IPS DF 4.7 (cell line): Measurements from ENCODE around the gene KLK3.
"Not testable (repeated sequence)": the region's sequence is repeated elsewhere in the genome, so short reads cannot be mapped to it uniquely, and the experiment has no call there.

Experiments used
- DNase-seq: peaks from one replicate; pipeline ENCODE4 v3.0.0-alpha.2; 2013; ENCODE audit warnings: low spot score; ENCODE audit errors: extremely low read depth

KLK3 gene

GRCh38 chr19:50854636-50855410 is at the start of gene KLK3:
Gene KLK3, plus strand, starts transcription at chr19:50854915. Its CDS starts 41 bp downstream, at chr19:50854956.
- DNase-seq, result no peak

DNA sequence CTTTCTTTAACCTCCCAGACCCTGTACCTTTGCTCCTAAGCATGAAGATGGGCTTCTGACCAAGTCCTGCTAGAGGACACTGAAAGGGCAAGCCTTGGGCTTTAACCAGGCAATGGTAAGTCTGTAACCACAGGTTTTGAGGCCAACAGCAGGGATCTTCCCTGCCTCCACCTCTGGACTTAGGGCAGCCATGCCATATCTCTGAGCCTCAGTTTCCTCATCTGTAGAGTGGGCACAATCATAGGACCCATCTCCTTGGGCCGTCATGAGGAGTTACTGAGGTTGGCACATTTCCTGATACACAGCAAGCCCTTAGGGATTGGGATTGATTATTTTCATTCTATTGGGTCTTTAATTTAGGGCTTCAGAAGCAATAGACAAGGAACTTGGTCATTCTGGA is 45.9 kb upstream of the KLK3 start:
- DNase-seq, result no peak

DNA sequence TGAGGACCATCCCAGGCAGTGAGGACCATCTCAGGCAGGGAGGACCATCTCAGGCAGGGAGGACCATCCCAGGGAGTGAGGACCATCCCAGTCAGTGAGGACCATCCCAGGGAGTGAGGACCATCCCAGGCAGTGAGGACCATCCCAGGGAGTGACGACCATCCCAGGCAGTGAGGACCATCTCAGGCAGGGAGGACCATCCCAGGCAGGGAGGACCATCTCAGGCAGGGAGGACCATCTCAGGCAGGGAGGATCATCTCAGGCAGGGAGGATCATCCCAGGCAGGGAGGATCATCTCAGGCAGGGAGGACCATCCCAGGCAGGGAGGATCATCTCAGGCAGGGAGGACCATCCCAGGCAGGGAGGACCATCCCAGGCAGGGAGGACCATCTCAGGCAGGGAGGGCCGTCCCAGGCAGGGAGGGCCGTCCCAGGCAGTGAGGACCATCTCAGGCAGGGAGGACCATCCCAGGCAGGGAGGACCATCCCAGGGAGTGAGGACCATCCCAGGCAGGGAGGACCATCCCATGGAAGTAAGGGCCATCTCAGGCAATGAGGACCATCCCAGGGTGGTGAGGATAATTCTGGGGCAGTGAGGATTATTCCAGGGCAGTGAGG is 43.0 kb upstream of the KLK3 start:
- DNase-seq, result not testable (repeated sequence)

- DNase-seq, result no peak
These were observed 42.2 kb upstream of the KLK3 start for GRCh38 chr19:50812474-50812873.

DNA sequence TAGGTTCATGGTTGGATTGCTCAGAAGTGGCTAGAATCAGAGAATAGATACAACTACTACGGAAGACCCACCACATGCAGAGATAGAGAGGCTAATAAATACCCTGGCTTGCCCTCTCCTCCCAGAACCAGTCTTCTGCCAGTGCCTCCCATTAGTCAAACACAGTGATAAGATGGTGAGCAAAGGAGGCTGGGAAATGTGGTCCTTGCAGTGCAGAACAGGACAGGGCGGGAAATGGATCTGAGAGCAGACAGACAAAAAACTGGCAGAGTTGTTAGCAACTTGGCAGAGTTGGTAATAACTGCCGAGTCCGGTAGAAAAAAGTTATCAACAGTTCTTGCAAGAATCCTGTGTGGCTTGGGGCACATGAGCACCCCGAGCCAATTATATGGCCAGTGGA is 39.8 kb upstream of the KLK3 start:
- DNase-seq, result no peak

- no peak for DNase-seq
These were observed 39.3 kb upstream of the KLK3 start for GRCh38 chr19:50815439-50815838.

DNA sequence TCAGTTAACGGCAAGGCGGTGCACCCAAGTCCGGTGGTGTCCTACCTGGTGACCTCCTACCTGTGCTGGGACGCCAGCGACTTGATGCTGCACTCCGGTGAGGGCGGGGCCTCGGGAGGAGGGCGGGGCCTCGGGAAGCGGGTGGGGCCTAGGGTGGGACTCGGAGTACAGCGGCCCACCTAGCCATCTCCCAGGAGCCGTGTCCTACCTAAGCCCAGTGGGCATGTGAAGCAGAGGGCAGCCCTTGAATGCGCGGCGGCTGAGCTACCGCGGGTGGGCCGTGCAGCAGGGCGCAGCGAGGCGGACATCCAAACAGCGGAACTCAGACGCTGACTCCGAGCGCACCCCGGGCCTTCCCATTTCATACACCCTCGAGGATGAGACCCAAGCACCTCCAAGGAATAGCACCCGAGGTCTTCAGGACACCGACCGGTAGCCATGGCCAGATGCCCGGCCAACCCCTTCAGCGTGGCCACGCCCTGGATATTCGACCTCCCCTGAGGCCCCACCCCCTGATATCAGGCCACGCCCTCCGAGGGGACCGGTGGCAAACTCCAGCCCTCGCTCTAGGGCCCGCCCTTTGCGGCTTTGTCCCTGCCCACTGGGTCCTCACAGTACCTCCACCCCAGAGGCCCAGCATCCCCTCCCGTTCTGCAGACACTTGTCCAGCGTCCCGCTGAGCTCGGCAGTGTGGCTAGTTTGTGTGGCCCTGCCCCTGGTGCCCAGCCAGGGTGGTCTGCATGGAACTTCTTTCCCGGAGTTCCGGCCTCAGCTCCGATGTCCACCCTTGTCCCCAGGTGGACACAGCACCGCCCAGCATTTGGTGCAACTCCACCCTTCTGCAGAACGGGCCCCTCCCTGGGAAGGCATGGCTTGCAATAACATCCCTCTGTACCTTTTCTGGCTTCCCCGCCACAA is 36.5 kb upstream of the KLK3 start:
- DNase-seq, result no peak

GRCh38 chr19:50818859-50819472 is 35.7 kb upstream of the KLK3 start:
- DNase-seq, result no peak

DNA sequence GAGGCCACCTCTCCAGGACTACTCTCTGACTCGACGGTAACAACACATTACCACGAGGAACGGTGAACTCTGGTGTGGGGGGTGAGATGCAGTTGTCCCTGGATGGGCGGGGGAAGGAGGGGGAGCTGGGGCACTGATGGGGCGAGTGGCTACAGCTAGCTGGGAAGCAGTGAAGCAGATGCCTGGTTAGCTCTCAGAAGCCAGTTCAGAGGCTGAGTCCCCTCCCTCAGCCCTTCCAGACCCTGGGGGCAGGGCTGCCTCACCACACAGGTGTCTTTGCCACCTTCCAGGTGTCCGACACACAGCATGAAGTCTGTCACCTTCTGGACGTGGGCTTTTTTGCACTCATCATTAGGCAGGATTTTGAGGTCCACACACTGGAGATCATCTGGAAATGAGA is 35.1 kb upstream of the KLK3 start:
- no peak for DNase-seq

- DNase-seq, result no peak
These were observed 34.6 kb upstream of the KLK3 start for GRCh38 chr19:50820086-50820485.

DNA sequence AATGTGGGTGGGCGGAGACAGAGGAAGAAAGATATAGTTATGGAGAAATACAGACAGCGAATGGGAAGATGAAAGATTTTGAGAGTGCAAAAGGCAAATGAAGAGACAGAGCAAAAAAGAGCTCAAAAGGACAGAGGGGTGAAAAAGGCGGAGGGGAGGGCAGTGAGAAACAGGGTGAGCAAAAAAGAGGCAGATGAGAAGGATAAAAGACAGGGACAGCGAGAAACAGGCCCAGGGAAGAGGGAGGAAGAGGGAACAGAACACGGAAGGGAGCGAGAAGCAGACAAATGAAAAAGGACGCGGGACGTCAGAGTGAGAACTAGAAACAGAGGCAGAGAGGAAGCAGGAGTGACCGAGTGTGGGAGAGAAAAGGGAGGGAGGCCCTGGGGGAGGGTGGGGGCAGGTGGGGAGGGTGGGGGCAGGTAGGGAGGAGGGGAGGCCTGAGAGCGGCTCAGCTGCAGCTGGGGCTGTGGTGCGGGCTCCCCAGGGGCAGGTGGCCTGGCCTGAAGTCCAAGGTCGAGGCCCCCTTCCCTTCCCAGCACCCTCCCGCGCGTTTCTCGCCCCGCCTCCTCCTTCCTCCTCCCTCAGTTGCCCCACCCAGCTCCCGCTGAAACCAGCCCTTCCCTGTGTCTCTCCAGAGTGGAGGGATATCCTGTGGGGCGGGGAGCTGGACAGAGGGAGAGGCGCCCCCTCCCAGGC is 34.0 kb upstream of the KLK3 start:
- DNase-seq, result no peak

GRCh38 chr19:50821248-50821612 is 33.5 kb upstream of the KLK3 start:
- DNase-seq, result no peak

- DNase-seq, result no peak
These were observed 33.1 kb upstream of the KLK3 start for GRCh38 chr19:50821622-50822021.

DNA sequence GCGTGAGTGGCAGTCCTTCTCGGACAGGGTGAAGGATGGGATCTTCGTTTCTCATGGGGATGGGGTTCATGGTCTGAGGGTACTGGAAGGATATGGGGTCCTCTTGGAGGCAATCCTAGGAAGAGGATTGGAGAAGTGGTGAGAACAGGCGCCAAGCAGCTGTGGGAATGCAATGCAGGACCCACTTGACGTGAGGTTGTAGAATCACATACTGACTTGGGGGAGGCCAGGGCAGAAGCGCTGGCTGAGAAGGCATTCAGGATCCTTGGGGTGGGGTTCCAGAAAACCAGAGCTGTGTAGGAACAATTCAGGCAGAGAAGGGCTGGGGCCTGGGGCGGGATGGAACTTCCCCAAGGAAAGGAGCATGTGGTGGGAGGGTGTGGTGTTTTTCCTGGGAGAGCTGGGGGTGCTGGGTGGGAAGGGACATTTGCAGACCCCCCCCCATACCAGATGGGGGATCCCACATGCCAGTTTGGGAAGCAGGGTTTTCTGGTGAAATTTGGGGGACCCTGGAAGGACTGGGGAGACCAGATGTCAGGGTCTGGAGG is 32.0 kb upstream of the KLK3 start:
- DNase-seq, result no peak

GRCh38 chr19:50823389-50824042 is 31.2 kb upstream of the KLK3 start, which contains the start of gene KLK1:
Gene KLK1, minus strand, starts transcription at chr19:50823787. Its CDS starts 39 bp downstream, at chr19:50823748.
- DNase-seq, result no peak

- DNase-seq, result no peak
These were observed 28.0 kb upstream of the KLK3 start for GRCh38 chr19:50826492-50827240.

DNA sequence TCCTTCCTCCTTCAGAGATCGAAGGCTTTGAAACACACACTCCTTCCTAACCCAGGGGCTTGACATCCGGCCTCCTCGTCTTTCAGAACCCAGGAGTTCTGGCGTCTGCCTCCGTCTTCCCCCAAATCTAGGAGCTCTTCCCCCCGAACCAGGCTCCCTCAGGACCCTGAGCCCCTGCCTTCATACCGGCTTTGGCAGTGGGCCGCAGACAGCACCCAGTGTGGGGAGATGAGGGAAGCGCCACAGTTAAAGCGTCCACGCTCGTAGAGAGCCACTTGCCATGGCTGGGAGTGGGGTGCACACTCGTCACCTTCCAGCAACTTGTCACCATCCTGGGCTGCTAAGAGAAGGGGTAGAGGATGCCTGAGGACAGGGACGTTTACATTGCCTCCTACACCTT is 27.2 kb upstream of the KLK3 start:
- DNase-seq, result no peak

DNA sequence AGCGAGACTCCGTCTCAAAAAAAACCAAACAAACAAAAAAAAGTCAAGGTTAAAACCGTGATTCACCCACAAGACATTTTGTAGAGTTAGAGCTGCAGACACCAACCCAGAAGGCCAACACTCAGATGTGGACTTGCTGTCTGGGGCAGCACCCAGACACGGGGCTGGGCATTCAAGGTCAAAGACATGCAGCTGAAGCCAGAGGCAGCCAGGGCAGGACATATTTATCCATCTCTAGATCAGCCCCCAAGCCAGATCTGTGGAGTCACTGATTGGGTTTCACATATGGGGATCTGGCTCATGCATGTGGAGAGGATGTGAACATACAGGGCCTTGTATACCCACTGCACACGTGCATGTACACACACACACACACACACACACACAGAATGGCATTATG is 24.9 kb upstream of the KLK3 start:
- DNase-seq, result no peak

DNA sequence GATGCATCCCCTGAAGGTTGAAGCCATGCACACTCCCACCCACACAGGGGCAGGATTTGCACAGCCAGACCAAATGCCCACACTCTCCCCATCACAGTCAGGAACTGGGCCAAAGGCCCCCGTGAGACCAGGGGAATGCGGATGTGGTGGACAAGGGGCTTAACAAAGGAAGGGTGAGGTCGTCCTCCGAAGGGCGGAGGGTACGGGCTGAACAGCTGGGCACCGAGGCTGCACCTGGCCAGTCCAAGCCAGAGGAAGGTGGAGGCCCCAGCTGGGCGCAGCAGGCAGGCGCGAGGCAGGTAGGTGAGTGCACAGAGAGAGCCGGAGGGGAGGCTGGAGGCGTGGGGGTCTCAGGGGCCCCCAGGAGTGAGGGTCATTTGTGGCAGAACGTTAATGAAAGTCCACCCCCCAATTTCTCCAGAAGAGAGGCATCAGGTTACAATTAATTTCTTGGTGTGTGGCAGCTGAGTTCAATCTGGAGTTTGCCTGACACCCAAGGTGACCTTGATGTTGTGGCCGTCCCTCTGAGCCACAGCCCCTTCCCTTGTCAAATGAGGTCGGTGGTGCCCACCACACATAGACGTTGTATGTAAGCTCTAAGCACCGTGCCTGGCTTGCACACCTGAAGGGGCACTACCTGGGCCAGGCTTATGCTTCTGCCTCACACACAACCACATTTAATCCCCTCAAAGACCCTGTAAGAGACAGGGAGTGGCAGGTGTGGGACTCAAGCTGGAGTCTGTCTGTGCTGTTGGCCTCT is 24.3 kb upstream of the KLK3 start:
- no peak for DNase-seq
